ENCODE measurements around the gene CTXND1. TPM values are rescaled to one million over a fixed set of nuclear protein-coding genes. Genes with fewer than 3 reads are reported as not detected.

Gene CTXND1
- total and polyA plus RNA-seq, 2 of the 4 experiments (the other 2 are of a cell fraction), result not detected

- Histone ChIP-seq H3K14ac (replicated peaks; ENCODE audit: low read depth, low read length) (no peak overlapping the region), H2AFZ (replicated peaks; ENCODE audit: low read length, poor library complexity) (no peak overlapping the region), H2BK20ac (ENCODE audit: low read depth, low read length) (no peak overlapping the region), H3K36me3 (ENCODE audit: control insufficient read depth, insufficient read depth, low read length) (no peaks in the 10 kb centered on the region), H3K18ac (ENCODE audit: low read depth, low read length) (no peak overlapping the region), H2BK5ac (ENCODE audit: low read depth, low read length, poor library complexity, severe bottlenecking) (no peak overlapping the region), H4K20me1 (ENCODE audit: insufficient read depth, low read length) (no peaks in the 10 kb centered on the region), H3K4me3 (ENCODE audit: insufficient read depth, low read depth, low read length) (no peak overlapping the region), H3K4me2 (ENCODE audit: low read depth, low read length) (no peak overlapping the region), H2AK9ac (replicated peaks; ENCODE audit: low read depth, low read length, poor library complexity) (no peak overlapping the region), H3K56ac (ENCODE audit: extremely low read depth, insufficient read depth, low read length) (no peak overlapping the region), H3K27ac (ENCODE audit: insufficient read depth, low read length) (no peak overlapping the region), H4K91ac (ENCODE audit: insufficient read depth, low read depth, low read length) (no peak overlapping the region), H3K4ac (ENCODE audit: low read depth, low read length) (no peak overlapping the region), H2BK15ac (ENCODE audit: low read depth, low read length) (no peak overlapping the region), H3K4me1 (ENCODE audit: control insufficient read depth, insufficient read depth, low read length) (no peaks in the 10 kb centered on the region), H3K9me1 (ENCODE audit: insufficient read depth, low read length) (peaks cover 3% of the 10 kb centered on the region; the same call in 1 of the 2 replicates), H3K79me1 (ENCODE audit: low read depth in 1 of 2, low read length in 2 of 2) (no peaks in the 10 kb centered on the region), H3K23ac (ENCODE audit: low read depth, low read length) (no peak overlapping the region), H4K5ac (ENCODE audit: low read depth, low read length) (no peak overlapping the region), H4K8ac (ENCODE audit: low read depth in 2 of 2, low read length in 2 of 2) (no peak overlapping the region), H2AK5ac (ENCODE audit: low read depth, low read length) (no peak overlapping the region), H3K9me3 (ENCODE audit: control insufficient read depth, insufficient read depth, low read length) (no peaks in the 10 kb centered on the region), H3K9ac (ENCODE audit: low read depth, low read length) (no peak overlapping the region), H3K27me3 (ENCODE audit: control insufficient read depth, insufficient read depth, low read length) (peaks cover 25% of the 10 kb centered on the region), H2BK120ac (ENCODE audit: low read depth, low read length) (no peak overlapping the region)
- ChIA-PET POLR2A (ENCODE audit: unreplicated experiment) (no interaction called here), CTCF (interaction anchor here (1.1 kb wide), 1 partner anchor 329 kb away, joined by 4 read pairs; no protein-coding TSS in a partner anchor)
- TF ChIP-seq MAFK (IDR thresholded peaks at IDR 0.05; ENCODE audit: low read depth, low read length) (no peak), CHD1 (IDR thresholded peaks at IDR 0.05; ENCODE audit: low read depth, low read length) (no peak), NFE2L2 (IDR thresholded peaks at IDR 0.05; ENCODE audit: low read depth, low read length) (no peak), SMC3 (IDR thresholded peaks at IDR 0.05; ENCODE audit: low read depth, low read length) (no peak), USF2 (IDR thresholded peaks at IDR 0.05; ENCODE audit: low read depth, low read length) (no peak), CTCF (conservative IDR thresholded peaks at IDR 0.05; ENCODE audit: low read depth, low read length) (no peak), RAD21 (IDR thresholded peaks at IDR 0.05; ENCODE audit: low read length) (no peak), RFX5 (IDR thresholded peaks at IDR 0.05; ENCODE audit: low read depth, low read length) (no peak), FOS (IDR thresholded peaks at IDR 0.05; ENCODE audit: low read depth, low read length) (no peak), CEBPB (IDR thresholded peaks at IDR 0.05; ENCODE audit: low read depth, low read length) (no peak), MXI1 (IDR thresholded peaks at IDR 0.05; ENCODE audit: borderline replicate concordance, low read depth, low read length) (no peak)
- intact Hi-C loops (cut with micrococcal nuclease) (no loop called here), in situ Hi-C loops (cut with MboI; ENCODE audit: low sequenced_read_pairs) (no loop called here), dilution Hi-C loops (cut with HindIII; ENCODE audit: low sequenced_read_pairs, unreplicated experiment) (no loop called here)
- WGBS, 2 experiments (ENCODE audit: extremely low coverage in 2 of 2, insufficient read length in 1 of 2), result no CpG with 5 or more reads among the region's 9 CpGs
- BruUV-seq (replicated peaks), result no TSS peak
- ATAC-seq (ENCODE audit: low read depth) (no peak), DNase-seq (no peak)
Observed at GRCh38 chr15:80202641-80203360, 49.2 kb downstream of the CTXND1 start.

Measured in IMR-90 (cell line).